ENCODE results near the gene RASA3. TPM values are rescaled to one million over a fixed set of nuclear protein-coding genes. Genes with fewer than 3 reads are reported as not detected.

The RASA3 gene
- total and polyA plus RNA-seq, 2 of the 8 experiments (the other 6 are each of a cell fraction or from before 2014, with no cell fraction given) = 7.5 to 21.9 TPM

DNA sequence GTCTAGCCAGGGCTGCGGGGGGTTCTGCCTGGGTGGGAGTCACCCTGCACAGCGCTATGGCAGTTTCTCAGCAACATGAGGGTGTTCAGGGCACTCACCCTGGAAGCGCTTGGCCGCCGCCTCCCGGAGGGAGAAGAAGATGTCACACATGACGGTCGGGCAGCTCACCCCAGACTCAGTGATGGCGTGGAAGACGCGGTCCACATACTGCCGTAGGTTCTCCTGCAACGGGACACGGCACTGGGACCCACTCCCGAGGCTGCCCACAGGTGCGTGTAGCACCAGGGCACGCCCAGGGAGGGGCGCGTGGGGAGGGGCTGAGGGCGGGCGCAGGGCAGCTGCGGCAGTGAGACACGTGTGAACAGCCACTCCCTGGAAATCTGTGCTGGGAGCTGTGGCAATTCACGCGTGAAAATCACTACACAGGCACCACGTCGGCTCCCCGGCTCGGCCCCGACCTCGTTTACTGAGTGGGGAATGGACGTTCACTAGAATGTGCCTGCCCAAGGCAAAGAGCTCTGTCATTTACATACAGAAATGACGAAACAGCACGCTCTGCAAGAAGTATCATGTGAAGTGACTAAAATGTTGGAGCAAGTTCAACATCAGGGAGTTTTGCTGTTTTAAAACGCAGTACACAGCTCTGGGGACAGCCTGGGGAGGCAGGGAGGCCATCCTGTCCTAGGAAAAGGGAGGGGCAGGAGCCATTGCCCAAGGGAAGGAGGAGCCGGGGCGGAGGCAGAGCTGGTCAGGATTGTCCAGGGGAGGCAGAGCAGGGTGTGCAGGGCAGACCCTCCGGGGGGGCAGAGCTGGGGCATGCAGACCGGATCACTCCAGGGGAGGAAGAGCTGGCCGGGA, 117.1 kb downstream of the RASA3 start:
- POLR2A ChIA-PET (ENCODE audit: partially characterized antibody) = no interaction called here
- no peak overlapping the region for H2BK20ac ChIP-seq (ENCODE audit: low read length)
- H3K36me3 ChIP-seq (ENCODE audit: control insufficient read depth in 2 of 4, insufficient read depth in 4 of 4, low read length in 3 of 4) = no peaks in the 10 kb centered on the region
- no peaks in the 10 kb centered on the region for H3K9me3 ChIP-seq (ENCODE audit: insufficient read depth in 2 of 2, low read depth in 1 of 2, low read length in 1 of 2)
- no peak overlapping the region for H2AK5ac ChIP-seq (ENCODE audit: low read depth, low read length)
- no peak for FAIRE-seq
- H4K20me1 ChIP-seq (replicated peaks in 1 of 2; ENCODE audit: control insufficient read depth in 1 of 2, insufficient read depth in 2 of 2, low read length in 2 of 2) = peaks cover 0 to 4% of the 10 kb centered on the region in 2 experiments
- H3K27me3 ChIP-seq (replicated peaks in 1 of 4; ENCODE audit: control insufficient read depth in 3 of 4, extremely low read depth in 1 of 4, insufficient read depth in 3 of 4, low read length in 3 of 4) = no peaks in the 10 kb centered on the region
- no peak overlapping the region for H3K4me3 ChIP-seq (ENCODE audit: extremely low read depth in 1 of 4, insufficient read depth in 2 of 4, low read depth in 3 of 4, low read length in 4 of 4)
- H2BK15ac ChIP-seq (ENCODE audit: low read length) = no peak overlapping the region
- 96% methylated on average over 17 of the region's 40 CpGs; no CpG with 5 or more reads in 1 of the 2 experiments for WGBS, 2 experiments (ENCODE audit: extremely low coverage in 1 of 2, insufficient coverage in 1 of 2, insufficient read length in 1 of 2, insufficient replicate concordance in 2 of 2, low coverage in 1 of 2, low lambda C conversion rate in 2 of 2, missing lambda C conversion rate in 1 of 2)
- DNase-seq (ENCODE audit: low read depth in 1 of 2, low spot score in 2 of 2) = no peak
- H3K56ac ChIP-seq (replicated peaks; ENCODE audit: insufficient read length, low read depth, low read length) = no peak overlapping the region
- no peak overlapping the region for H4K5ac ChIP-seq (ENCODE audit: insufficient read length, low read depth, low read length)
- H2BK5ac ChIP-seq (ENCODE audit: low read depth, low read length) = peak overlapping the region; percentile 24; the same call in 1 of the 2 replicates
- CTCF ChIA-PET (ENCODE audit: partially characterized antibody) = interaction anchor here (0.5 to 2.8 kb wide), 6 partner anchors 9 to 232 kb away, joined by 3 to 9 read pairs (median 4); no protein-coding TSS in a partner anchor
- H3K9ac ChIP-seq (replicated peaks in 1 of 4; ENCODE audit: extremely low read depth in 1 of 4, low read depth in 3 of 4, low read length in 3 of 4) = no peak overlapping the region
- H3K4ac ChIP-seq (replicated peaks; ENCODE audit: insufficient read length, low read depth, low read length) = no peak overlapping the region
- peak overlapping the region; percentile 18; the same call in 1 of the 2 replicates for H4K8ac ChIP-seq (ENCODE audit: extremely low read depth, insufficient read depth, low read length)
- no peak overlapping the region for H4K91ac ChIP-seq (replicated peaks; ENCODE audit: insufficient read length, low read length)
- H3K4me2 ChIP-seq (ENCODE audit: insufficient read depth in 1 of 2, low read depth in 2 of 2, low read length in 2 of 2) = no peak overlapping the region
- no peaks in the 10 kb centered on the region for H3K79me1 ChIP-seq (ENCODE audit: low read depth, low read length)
- H3K27ac ChIP-seq (ENCODE audit: low read depth, low read length) = no peak overlapping the region
- no peak overlapping the region for H3K14ac ChIP-seq (ENCODE audit: insufficient read length)
- H2AFZ ChIP-seq (ENCODE audit: low read length) = no peak overlapping the region
- no peak overlapping the region for H3K23ac ChIP-seq (ENCODE audit: insufficient read length)
- H3K4me1 ChIP-seq (replicated peaks in 1 of 4; ENCODE audit: control insufficient read depth in 3 of 4, insufficient read depth in 4 of 4, low read length in 3 of 4) = no peaks in the 10 kb centered on the region
- no peak overlapping the region for H3K18ac ChIP-seq (ENCODE audit: extremely low read depth, low read length)
- no peaks in the 10 kb centered on the region for H3K79me2 ChIP-seq (ENCODE audit: control insufficient read depth in 1 of 2, insufficient read depth in 2 of 2, low read length in 2 of 2)
- peaks cover 5% of the 10 kb centered on the region; the same call in 1 of the 2 replicates for H3K23me2 ChIP-seq (ENCODE audit: low read depth, low read length)
- no peak overlapping the region for H2BK120ac ChIP-seq (replicated peaks; ENCODE audit: low read depth, low read length)
- no peak overlapping the region for H2BK12ac ChIP-seq (ENCODE audit: low read depth, low read length)
- TF ChIP-seq HDAC6 (IDR thresholded peaks at IDR 0.05; ENCODE audit: low read depth, low read length) (no peak), PHF8 (conservative IDR thresholded peaks at IDR 0.05; ENCODE audit: low read depth, low read length) (no peak), TAF1 (IDR thresholded peaks at IDR 0.05; ENCODE audit: low read depth, low read length) (no peak), CREB1 (IDR thresholded peaks at IDR 0.05) (no peak)
